GM12875 (cell line): ENCODE measurements around the gene ZBTB48.

ENCODE experiments used
- H3K4me3 ChIP-seq: one replicate; pipeline ENCODE4 v1.5.1; 2011; ENCODE audit warnings: low read depth, low read length, control low read depth
- CTCF ChIP-seq: IDR thresholded peaks from 2 replicates; pipeline ENCODE4 v1.5.1; 2011; ENCODE audit warnings: low read depth, mild to moderate bottlenecking, control low read depth, inconsistent platforms, low read length, moderate library complexity, borderline replicate concordance; ENCODE audit not compliant: insufficient read depth

The ZBTB48 gene

DNA sequence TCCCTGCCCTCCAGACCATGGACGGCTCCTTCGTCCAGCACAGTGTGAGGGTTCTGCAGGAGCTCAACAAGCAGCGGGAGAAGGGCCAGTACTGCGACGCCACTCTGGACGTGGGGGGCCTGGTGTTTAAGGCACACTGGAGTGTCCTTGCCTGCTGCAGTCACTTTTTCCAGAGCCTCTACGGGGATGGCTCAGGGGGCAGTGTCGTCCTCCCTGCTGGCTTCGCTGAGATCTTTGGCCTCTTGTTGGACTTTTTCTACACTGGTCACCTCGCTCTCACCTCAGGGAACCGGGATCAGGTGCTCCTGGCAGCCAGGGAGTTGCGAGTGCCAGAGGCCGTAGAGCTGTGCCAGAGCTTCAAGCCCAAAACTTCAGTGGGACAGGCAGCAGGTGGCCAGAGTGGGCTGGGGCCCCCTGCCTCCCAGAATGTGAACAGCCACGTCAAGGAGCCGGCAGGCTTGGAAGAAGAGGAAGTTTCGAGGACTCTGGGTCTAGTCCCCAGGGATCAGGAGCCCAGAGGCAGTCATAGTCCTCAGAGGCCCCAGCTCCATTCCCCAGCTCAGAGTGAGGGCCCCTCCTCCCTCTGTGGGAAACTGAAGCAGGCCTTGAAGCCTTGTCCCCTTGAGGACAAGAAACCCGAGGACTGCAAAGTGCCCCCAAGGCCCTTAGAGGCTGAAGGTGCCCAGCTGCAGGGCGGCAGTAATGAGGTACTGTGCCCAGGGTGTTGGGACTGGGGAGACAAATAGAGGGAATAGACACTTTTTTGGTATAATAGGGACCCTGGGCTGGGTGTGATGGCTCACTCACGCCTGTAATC is 1.0 kb downstream of the ZBTB48 start:
- 0 out of 2 replicates have a peak, but pooled peaks have one; percentile 7 for TF ChIP-seq CTCF
- H3K4me3 ChIP-seq, result peak overlapping the region; percentile 96

- no peak for TF ChIP-seq CTCF
- H3K4me3 ChIP-seq, result no peak overlapping the region
These were observed 1.9 kb downstream of the ZBTB48 start for GRCh38 chr1:6581561-6582305.

- H3K4me3 ChIP-seq, result no peak overlapping the region
- no peak for TF ChIP-seq CTCF
These were observed 2.6 kb downstream of the ZBTB48 start for GRCh38 chr1:6582370-6582769.

- 0 out of 2 replicates have a peak, but pooled peaks have one; percentile 4 for TF ChIP-seq CTCF
- H3K4me3 ChIP-seq, result no peak overlapping the region
These were observed 4.6 kb downstream of the ZBTB48 start for GRCh38 chr1:6584126-6585080.

GRCh38 chr1:6585081-6585722 is 5.4 kb downstream of the ZBTB48 start:
- no peak overlapping the region for H3K4me3 ChIP-seq
- no peak for TF ChIP-seq CTCF

- TF ChIP-seq CTCF, result no peak
- H3K4me3 ChIP-seq, result no peak overlapping the region
These were observed 6.0 kb downstream of the ZBTB48 start for GRCh38 chr1:6585841-6586240.
